ENCODE results near the gene LMBRD2. TPM values are rescaled to one million over a fixed set of nuclear protein-coding genes. Genes with fewer than 3 reads are reported as not detected.

The LMBRD2 gene
- total and polyA plus RNA-seq, 10 of the 15 experiments (the other 5 are each of a cell fraction or from before 2014, with no cell fraction given): 0.90 to 9.8 (median 6.5) TPM

- TF ChIP-seq ETV6 (conservative IDR thresholded peaks at IDR 0.05 in 1 of 2, IDR thresholded peaks at IDR 0.05 in 1 of 2; ENCODE audit: borderline replicate concordance in 1 of 2, low read depth in 1 of 2): no peak
- TF ChIP-seq CREB1 (IDR thresholded peaks at IDR 0.05; ENCODE audit: low read depth): no peak
Observed at GRCh38 chr5:36168737-36169136, 17.1 kb upstream of the LMBRD2 start (continued).

- H3K9ac ChIP-seq (ENCODE audit: control insufficient read depth, insufficient read depth, low read length): no peak overlapping the region
- no peak overlapping the region for H3K4me2 ChIP-seq (ENCODE audit: control insufficient read depth, insufficient read depth)
- no TSS peak for BruUV-seq (replicated peaks)
- in situ Hi-C loops (cut with MboI): loop anchor here (10.0 kb wide), 1 partner anchor 60 kb away; no protein-coding TSS in a partner anchor
- ChIA-PET CTCF (no interaction called here), POLR2A (no interaction called here), SMC1A (ENCODE audit: uncharacterized antibody, unreplicated experiment) (interaction anchor here (1.6 kb wide), 1 partner anchor 12 kb away, joined by 5 read pairs; no protein-coding TSS in a partner anchor), RAD21 (ENCODE audit: unreplicated experiment) (interaction anchor here (1.7 kb wide), 1 partner anchor 12 kb away, joined by 5 read pairs; no protein-coding TSS in a partner anchor)
- no peaks in the 10 kb centered on the region; the same call in 1 of the 2 replicates for H3K79me2 ChIP-seq (ENCODE audit: control insufficient read depth, insufficient read depth, low read length)
- no peak overlapping the region for H3K4me3 ChIP-seq
- no peaks in the 10 kb centered on the region for H3K4me1 ChIP-seq (ENCODE audit: control insufficient read depth, insufficient read depth, low read length)
- no peak overlapping the region for H2AFZ ChIP-seq (ENCODE audit: control insufficient read depth, low read depth, low read length)
- FAIRE-seq (no peak), ATAC-seq (no peak), DNase-seq (ENCODE audit: low read depth, low spot score) (no peak)
- intact Hi-C loops (cut with micrococcal nuclease; ENCODE audit: unreplicated experiment): no loop called here
- H3K27me3 ChIP-seq (replicated peaks in 1 of 2; ENCODE audit: control insufficient read depth in 2 of 2, insufficient read depth in 2 of 2, low read length in 1 of 2): no peaks in the 10 kb centered on the region
- H3K9me3 ChIP-seq (replicated peaks; ENCODE audit: control insufficient read depth, insufficient read depth, low read length): no peaks in the 10 kb centered on the region; the same call in 2 of the 3 replicates
- TF ChIP-seq GATAD2B (conservative IDR thresholded peaks at IDR 0.05; ENCODE audit: low read depth) (no peak), ESRRA (IDR thresholded peaks at IDR 0.05; ENCODE audit: low read length) (no peak), NBN (IDR thresholded peaks at IDR 0.05) (no peak), ATF3 (IDR thresholded peaks at IDR 0.05; ENCODE audit: borderline replicate concordance, extremely low read depth, low read depth, low read length) (no peak)
- peaks cover 5 to 22% of the 10 kb centered on the region in 2 experiments for H3K36me3 ChIP-seq (ENCODE audit: control insufficient read depth in 2 of 2, insufficient read depth in 2 of 2, low read length in 1 of 2)
- no peaks in the 10 kb centered on the region for H4K20me1 ChIP-seq (ENCODE audit: control insufficient read depth, insufficient read depth)
- no peak overlapping the region for H3K27ac ChIP-seq (ENCODE audit: control insufficient read depth, insufficient read depth)
- 98% methylated on average over 4 of the region's 4 CpGs for WGBS (ENCODE audit: insufficient coverage, insufficient replicate concordance, low lambda C conversion rate, missing lambda C conversion rate)
Observed at GRCh38 chr5:36164461-36164860, 12.8 kb upstream of the LMBRD2 start.
